Endothelial cell of umbilical vein (primary cell): ENCODE measurements around the gene TXNL4A. TPM values are rescaled to one million over a fixed set of nuclear protein-coding genes. Genes with fewer than 3 reads are reported as not detected.

Experiments used
- BruUV-seq: library from RNA; stranded (reverse); fragments of 400-500 nt; replicated peaks from 2 replicates; lab custom pipeline; 2021; lab: Mats Ljungman, UMichigan
- CTCF ChIA-PET: fragments of 300-600, 350-600 bp; sonication (Branson Sonifier 250); formaldehyde crosslinking; loops from one replicate; lab custom pipeline; 2021; ENCODE audit warnings: antibody characterized with exemption, inconsistent platforms; lab: Charles Lee
- POLR2A ChIA-PET: fragments of 300-600, 350-600 bp; sonication (Branson Sonifier 250); formaldehyde crosslinking; loops from one replicate; lab custom pipeline; 2021; ENCODE audit warnings: antibody characterized with exemption, inconsistent platforms; lab: Charles Lee
- DNase-seq: peaks from one replicate; pipeline ENCODE4 v3.0.0-alpha.2; 2011; ENCODE audit warnings: low read depth, low spot score
- FAIRE-seq: peaks from 2 replicates; lab custom pipeline; 2011; peaks lifted over from hg19 to GRCh38; lab: Jason Lieb, UNC
- H2AFZ ChIP-seq: 2 replicates; pipeline ENCODE4 v1.6.0; 2012; ENCODE audit warnings: low read depth, low read length, control low read depth, inconsistent platforms
- H3K27ac ChIP-seq: 2 replicates; pipeline ENCODE4 v1.5.1; 2011; ENCODE audit warnings: low read depth, mild to moderate bottlenecking, control low read depth, low read length, moderate library complexity; ENCODE audit not compliant: insufficient read depth
- H3K27me3 ChIP-seq, 2 experiments: 2 replicates each; pipeline versions ENCODE4 v1.6.0 to v1.6.1; 2011; ENCODE audit warnings: low read length in 2 of 2, mixed read lengths in 1 of 2; ENCODE audit not compliant: control insufficient read depth in 2 of 2, insufficient read depth in 2 of 2
- H3K36me3 ChIP-seq, 2 experiments: 2 replicates in 1 of 2; 3 replicates in 1 of 2; pipeline ENCODE4 v1.5.1; 2011; ENCODE audit warnings: low read length in 2 of 2, mild to moderate bottlenecking in 1 of 2, moderate library complexity in 1 of 2; ENCODE audit not compliant: control insufficient read depth in 2 of 2, insufficient read depth in 2 of 2; ENCODE audit errors: extremely low read depth in 1 of 2
- H3K4me1 ChIP-seq: 3 replicates; pipeline ENCODE4 v1.5.1; 2011; ENCODE audit warnings: mild to moderate bottlenecking, low read length; ENCODE audit not compliant: control insufficient read depth, insufficient read depth; ENCODE audit errors: extremely low read depth
- H3K4me2 ChIP-seq: 2 replicates; pipeline ENCODE4 v1.6.1; 2011; ENCODE audit warnings: low read length, control low read depth, mixed read lengths; ENCODE audit not compliant: insufficient read depth
- H3K4me3 ChIP-seq, 3 experiments: fragments of 200-600 bp in 1 of 3; sonication (generic), shearing (Covaris generic) in 1 of 3; replicated peaks in 1 of 3; 2 replicates each; pipeline ENCODE4 v1.5.1; 2011 to 2016; ENCODE audit warnings: control low read depth in 3 of 3, low read length in 3 of 3, mild to moderate bottlenecking in 2 of 3, inconsistent platforms in 1 of 3, low read depth in 1 of 3, moderate library complexity in 1 of 3; ENCODE audit not compliant: insufficient read depth in 1 of 3
- H3K79me2 ChIP-seq: 2 replicates; pipeline ENCODE4 v1.6.0; 2012; ENCODE audit warnings: low read length, inconsistent platforms; ENCODE audit not compliant: control insufficient read depth, insufficient read depth
- H3K9ac ChIP-seq: replicated peaks from 2 replicates; pipeline ENCODE3; 2011; ENCODE audit warnings: low read length, control low read depth; ENCODE audit not compliant: insufficient read depth; ENCODE audit errors: extremely low read depth
- H3K9me1 ChIP-seq: replicated peaks from 3 replicates; pipeline ENCODE4 v1.6.0; 2011; ENCODE audit warnings: mild to moderate bottlenecking, low read length; ENCODE audit not compliant: control insufficient read depth, insufficient read depth; ENCODE audit errors: extremely low read depth
- H3K9me3 ChIP-seq: replicated peaks from 2 replicates; pipeline ENCODE4 v1.5.1; 2012; ENCODE audit warnings: low read length, inconsistent platforms; ENCODE audit not compliant: control insufficient read depth, insufficient read depth
- H4K20me1 ChIP-seq: replicated peaks from 2 replicates; pipeline ENCODE3; 2011; ENCODE audit warnings: mild to moderate bottlenecking, low read length; ENCODE audit not compliant: control insufficient read depth, insufficient read depth; ENCODE audit errors: extremely low read depth
- EZH2 ChIP-seq: IDR thresholded peaks from 2 replicates; pipeline ENCODE4 v1.6.1; 2012; ENCODE audit warnings: borderline replicate concordance, low read depth, mild to moderate bottlenecking, moderate library complexity, low read length, inconsistent platforms; ENCODE audit not compliant: severe bottlenecking
- FOS ChIP-seq: IDR thresholded peaks from 2 replicates; pipeline ENCODE4 v1.6.1; 2011; ENCODE audit warnings: mild to moderate bottlenecking, low read length, moderate library complexity, borderline replicate concordance; ENCODE audit not compliant: insufficient read depth
- GATA2 ChIP-seq: IDR thresholded peaks from 2 replicates; pipeline ENCODE4 v1.7.0; 2011; ENCODE audit warnings: low read depth, mild to moderate bottlenecking, moderate library complexity, mixed read lengths, low read length; ENCODE audit not compliant: insufficient read length, insufficient read depth
- JUN ChIP-seq: IDR thresholded peaks from 2 replicates; pipeline ENCODE4 v1.6.1; 2011; ENCODE audit warnings: borderline replicate concordance, low read depth; ENCODE audit not compliant: insufficient read length, insufficient read depth
- MYC ChIP-seq: IDR thresholded peaks from one replicate; pipeline ENCODE4 v1.6.1; 2011; ENCODE audit warnings: mild to moderate bottlenecking, low read depth, low read length
- POLR2A ChIP-seq: IDR thresholded peaks from 2 replicates; pipeline ENCODE4 v1.6.1; 2012; ENCODE audit warnings: low read depth, mild to moderate bottlenecking, control low read depth, low read length
- POLR2AphosphoS5 ChIP-seq: IDR thresholded peaks from 2 replicates; pipeline ENCODE4 v1.6.1; 2012; ENCODE audit warnings: low read depth, mild to moderate bottlenecking, control low read depth, low read length, moderate library complexity; ENCODE audit not compliant: insufficient read depth
- dilution Hi-C: fragments of 300-500 bp; cut with MboI; formaldehyde crosslinking; loops from one replicate; pipeline ENCODE4 v1.15.0; 2019; ENCODE audit warnings: low sequenced_read_pairs; ENCODE audit not compliant: extremely low pct_ligation_motif_present
- intact Hi-C: fragments of 100-400 bp; cut with micrococcal nuclease; formaldehyde crosslinking; loops from one replicate; pipeline ENCODE4 v1.10.0; 2022
- polyA plus RNA-seq, 4 experiments: library from polyadenylated mRNA; depleted of rRNA in 3 of 4; stranded (reverse) in 3 of 4; unstranded in 1 of 4; fragments of >200 nt; gene quantifications; 2 replicates each; pipeline versions ENCODE4 v1.2.1 to v1.2.3, GENCODE V29; 2011 to 2012; ENCODE audit warnings: missing spikeins in 1 of 4
- total RNA-seq: library from RNA; stranded (reverse); gene quantifications from 2 replicates; pipeline ENCODE4 v1.2.3, GENCODE V29; 2021
- TF ChIP-seq, protein P1 (sequence below): IDR thresholded peaks from 2 replicates; pipeline ENCODE4 v1.6.1; 2011; ENCODE audit not compliant: insufficient read depth, insufficient read length
- TF ChIP-seq, protein P2 (sequence below), 2 donors: IDR thresholded peaks; 1 replicate in 1 of 2; 2 replicates in 1 of 2; pipeline ENCODE4 v1.5.1; 2011; ENCODE audit warnings: low read length in 2 of 2, mild to moderate bottlenecking in 2 of 2, moderate library complexity in 2 of 2, control low read depth in 1 of 2, inconsistent platforms in 1 of 2, low read depth in 1 of 2; ENCODE audit not compliant: insufficient read depth in 1 of 2; ENCODE audit errors: extremely low read depth in 1 of 2

TXNL4A gene
- total and polyA plus RNA-seq, 2 donors (not counting 3 experiments of a cell fraction or from before 2014, with no cell fraction given) = 148 to 172 TPM

DNA sequence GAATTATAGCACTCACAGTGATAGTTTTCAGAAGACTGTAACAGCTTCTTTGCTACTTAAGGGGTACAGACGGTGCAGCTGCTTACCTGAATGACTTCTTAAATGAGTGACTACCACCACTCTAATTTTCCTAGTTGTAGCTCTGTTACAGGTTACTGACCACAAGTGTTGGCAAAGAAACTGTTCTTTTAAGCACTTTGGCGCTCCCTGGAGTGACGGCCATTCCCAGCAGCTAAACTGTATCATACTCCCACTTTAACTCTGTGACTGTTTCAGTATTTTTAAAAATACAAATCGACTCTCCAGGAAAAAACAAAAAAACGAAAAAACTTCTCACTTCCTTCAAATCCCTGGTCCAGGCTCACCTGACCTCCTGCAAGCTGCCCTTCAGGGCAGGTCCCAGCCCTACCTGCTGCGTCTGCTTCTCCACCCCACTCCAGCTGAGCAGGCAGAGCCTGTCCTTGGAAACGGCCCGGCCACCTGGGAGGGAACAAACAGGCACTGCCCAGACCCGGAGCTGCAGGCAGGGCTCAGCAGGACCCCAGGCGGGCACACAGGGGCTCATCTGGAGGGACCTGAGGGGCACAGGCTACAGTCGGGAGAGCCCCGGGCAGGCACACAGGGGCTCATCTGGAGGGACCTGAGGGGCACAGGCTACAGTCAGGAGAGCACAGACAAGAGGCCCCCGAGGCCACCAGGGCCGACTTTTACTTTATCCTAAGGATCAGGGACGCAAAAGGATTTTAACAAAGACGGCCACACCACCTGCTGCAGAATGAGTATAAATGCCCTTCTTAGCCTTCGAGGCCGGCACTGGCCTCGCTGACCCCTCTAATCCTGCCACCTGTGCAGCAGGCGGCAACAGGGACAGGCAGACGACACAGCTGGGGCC, 61.4 kb downstream of the TXNL4A start:
- Histone ChIP-seq H4K20me1 (no peaks in the 10 kb centered on the region), H3K4me1 (no peaks in the 10 kb centered on the region), H2AFZ (no peak overlapping the region), H3K27ac (no peak overlapping the region), H3K79me2 (peaks cover 17% of the 10 kb centered on the region), H3K9me1 (no peaks in the 10 kb centered on the region), H3K9ac (no peak overlapping the region), H3K36me3 (peaks cover 0 to 13% of the 10 kb centered on the region in 2 experiments), H3K27me3 (no peaks in the 10 kb centered on the region), H3K4me3 (no peak overlapping the region), H3K4me2 (no peak overlapping the region), H3K9me3 (no peaks in the 10 kb centered on the region)
- intact Hi-C loops = no loop called here
- FAIRE-seq (no peak), DNase-seq (no peak)
- dilution Hi-C loops = no loop called here
- BruUV-seq = no TSS peak
- CTCF ChIA-PET = no interaction called here
- POLR2A ChIA-PET = no interaction called here
- no peak for TF ChIP-seq JUN
- TF ChIP-seq GATA2 = no peak
- TF ChIP-seq FOS = no peak
- TF ChIP-seq POLR2AphosphoS5 = no peak
- no peak for TF ChIP-seq POLR2A
- no peak for TF ChIP-seq MYC
- TF ChIP-seq, protein P1, sequence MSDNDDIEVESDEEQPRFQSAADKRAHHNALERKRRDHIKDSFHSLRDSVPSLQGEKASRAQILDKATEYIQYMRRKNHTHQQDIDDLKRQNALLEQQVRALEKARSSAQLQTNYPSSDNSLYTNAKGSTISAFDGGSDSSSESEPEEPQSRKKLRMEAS = no peak
- TF ChIP-seq, protein P2, sequence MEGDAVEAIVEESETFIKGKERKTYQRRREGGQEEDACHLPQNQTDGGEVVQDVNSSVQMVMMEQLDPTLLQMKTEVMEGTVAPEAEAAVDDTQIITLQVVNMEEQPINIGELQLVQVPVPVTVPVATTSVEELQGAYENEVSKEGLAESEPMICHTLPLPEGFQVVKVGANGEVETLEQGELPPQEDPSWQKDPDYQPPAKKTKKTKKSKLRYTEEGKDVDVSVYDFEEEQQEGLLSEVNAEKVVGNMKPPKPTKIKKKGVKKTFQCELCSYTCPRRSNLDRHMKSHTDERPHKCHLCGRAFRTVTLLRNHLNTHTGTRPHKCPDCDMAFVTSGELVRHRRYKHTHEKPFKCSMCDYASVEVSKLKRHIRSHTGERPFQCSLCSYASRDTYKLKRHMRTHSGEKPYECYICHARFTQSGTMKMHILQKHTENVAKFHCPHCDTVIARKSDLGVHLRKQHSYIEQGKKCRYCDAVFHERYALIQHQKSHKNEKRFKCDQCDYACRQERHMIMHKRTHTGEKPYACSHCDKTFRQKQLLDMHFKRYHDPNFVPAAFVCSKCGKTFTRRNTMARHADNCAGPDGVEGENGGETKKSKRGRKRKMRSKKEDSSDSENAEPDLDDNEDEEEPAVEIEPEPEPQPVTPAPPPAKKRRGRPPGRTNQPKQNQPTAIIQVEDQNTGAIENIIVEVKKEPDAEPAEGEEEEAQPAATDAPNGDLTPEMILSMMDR (IDR thresholded peaks at IDR 0.05; ENCODE audit: extremely low read depth in 1 of 2, insufficient read depth in 1 of 2, low read depth in 1 of 2, low read length in 2 of 2) = no peak
- TF ChIP-seq EZH2 = no peak
